Thoracic aorta (tissue), 2 donors: ENCODE results near the gene FBLN7. TPM values are rescaled to one million over a fixed set of nuclear protein-coding genes. Genes with fewer than 3 reads are reported as not detected.

ENCODE experiments used
- ATAC-seq: fragments of 150-250 bp; one replicate; pipeline ENCODE4 v1.8.0; 2017; ENCODE audit warnings: low read depth; ENCODE audit not compliant: insufficient number of reproducible peaks, low FRiP score
- DNase-seq: peaks from one replicate; pipeline ENCODE4 v3.0.0-alpha.2; 2020; ENCODE audit warnings: low spot score
- H3K27ac ChIP-seq, 2 donors: fragments of 200-600 bp; sonication (generic); 1 replicate in 1 of 2; 2 replicates in 1 of 2; pipeline ENCODE4 v1.5.1; 2016; ENCODE audit warnings: mild to moderate bottlenecking in 2 of 2, moderate library complexity in 2 of 2
- H3K27me3 ChIP-seq: fragments of 200-600 bp; sonication (generic); replicated peaks from 2 replicates; pipeline ENCODE4 v1.6.0; 2016; ENCODE audit warnings: mild to moderate bottlenecking; ENCODE audit not compliant: insufficient read depth
- H3K36me3 ChIP-seq: fragments of 200-600 bp; sonication (generic); one replicate; pipeline ENCODE4 v1.5.1; 2016
- H3K4me1 ChIP-seq, 2 donors: fragments of 200-600 bp; sonication (generic); 1 replicate in 1 of 2; 2 replicates in 1 of 2; pipeline versions ENCODE4 v1.5.1 to v1.6.0; 2016; ENCODE audit warnings: low read depth in 2 of 2, mild to moderate bottlenecking in 1 of 2; ENCODE audit not compliant: control insufficient read depth in 1 of 2
- H3K4me3 ChIP-seq: fragments of 200-600 bp; sonication (generic); 2 replicates; pipeline ENCODE4 v1.5.1; 2016; ENCODE audit warnings: mild to moderate bottlenecking
- H3K9me3 ChIP-seq: fragments of 200-600 bp; sonication (generic); 2 replicates; pipeline ENCODE4 v1.5.1; 2016
- total RNA-seq, 2 donors: library from RNA; depleted of rRNA; stranded (reverse); fragments of >200 nt; gene quantifications; one replicate each; pipeline versions ENCODE4 v1.1.0 to v1.2.3, GENCODE V29; 2016
- TF ChIP-seq, protein P1 (sequence below): fragments of 200-600 bp; sonication (generic); IDR thresholded peaks from one replicate; pipeline ENCODE4 v1.5.1; 2019; ENCODE audit warnings: antibody characterized with exemption

The FBLN7 gene
- total RNA-seq, 2 donors from 2014 or later = 5.1 to 15.6 TPM

DNA sequence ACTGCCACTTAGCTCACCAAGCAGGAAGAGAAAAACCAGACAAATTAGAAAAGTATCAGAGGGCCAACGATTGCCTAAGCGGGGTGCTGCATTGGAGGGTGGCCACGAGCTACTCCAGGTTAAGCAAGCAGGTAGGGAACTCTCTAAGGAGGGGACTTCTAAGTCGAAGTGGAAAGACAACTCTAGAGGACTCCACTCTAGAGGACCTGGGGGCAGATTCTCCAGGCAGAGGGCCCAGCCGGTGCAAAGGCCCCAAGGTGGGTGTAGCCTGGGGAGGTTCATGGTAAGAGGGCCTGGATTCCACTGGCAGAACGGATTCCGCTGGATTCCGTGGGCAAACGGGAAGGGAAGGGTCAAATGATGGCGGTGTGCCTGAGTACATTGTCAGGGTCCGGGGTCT lies 12.7 kb downstream of the FBLN7 start:
- ATAC-seq = no peak
- DNase-seq = no peak
- TF ChIP-seq, protein P1, sequence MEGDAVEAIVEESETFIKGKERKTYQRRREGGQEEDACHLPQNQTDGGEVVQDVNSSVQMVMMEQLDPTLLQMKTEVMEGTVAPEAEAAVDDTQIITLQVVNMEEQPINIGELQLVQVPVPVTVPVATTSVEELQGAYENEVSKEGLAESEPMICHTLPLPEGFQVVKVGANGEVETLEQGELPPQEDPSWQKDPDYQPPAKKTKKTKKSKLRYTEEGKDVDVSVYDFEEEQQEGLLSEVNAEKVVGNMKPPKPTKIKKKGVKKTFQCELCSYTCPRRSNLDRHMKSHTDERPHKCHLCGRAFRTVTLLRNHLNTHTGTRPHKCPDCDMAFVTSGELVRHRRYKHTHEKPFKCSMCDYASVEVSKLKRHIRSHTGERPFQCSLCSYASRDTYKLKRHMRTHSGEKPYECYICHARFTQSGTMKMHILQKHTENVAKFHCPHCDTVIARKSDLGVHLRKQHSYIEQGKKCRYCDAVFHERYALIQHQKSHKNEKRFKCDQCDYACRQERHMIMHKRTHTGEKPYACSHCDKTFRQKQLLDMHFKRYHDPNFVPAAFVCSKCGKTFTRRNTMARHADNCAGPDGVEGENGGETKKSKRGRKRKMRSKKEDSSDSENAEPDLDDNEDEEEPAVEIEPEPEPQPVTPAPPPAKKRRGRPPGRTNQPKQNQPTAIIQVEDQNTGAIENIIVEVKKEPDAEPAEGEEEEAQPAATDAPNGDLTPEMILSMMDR = no peak
- no peaks in the 10 kb centered on the region for H3K9me3 ChIP-seq
- no peak overlapping the region for H3K4me3 ChIP-seq
- no peak overlapping the region for H3K27ac ChIP-seq
- no peaks in the 10 kb centered on the region for H3K36me3 ChIP-seq
- H3K4me1 ChIP-seq = no peaks in the 10 kb centered on the region
- H3K27me3 ChIP-seq = no peaks in the 10 kb centered on the region

DNA sequence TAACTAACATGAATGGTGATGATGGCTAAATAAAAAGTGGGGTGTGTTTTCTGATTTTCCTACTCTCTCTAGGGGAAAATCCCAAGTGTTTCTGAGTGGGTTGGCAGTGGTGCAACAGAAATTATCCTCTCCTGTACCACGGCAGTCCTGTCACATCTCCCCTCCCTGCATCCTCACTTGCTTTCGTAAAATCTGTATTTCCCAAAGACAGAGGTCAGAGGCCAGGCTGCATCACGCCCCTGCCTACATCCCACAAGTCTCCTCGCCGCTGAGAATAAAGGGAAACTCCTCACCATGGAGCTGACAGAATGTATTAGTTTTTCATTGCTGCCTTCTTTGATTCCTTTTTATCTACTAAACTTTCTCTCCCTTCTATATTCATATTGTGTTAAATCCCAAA lies 13.1 kb downstream of the FBLN7 start:
- DNase-seq (no peak), ATAC-seq (no peak)
- Histone ChIP-seq H3K4me3 (no peak overlapping the region), H3K4me1 (no peaks in the 10 kb centered on the region), H3K27me3 (no peaks in the 10 kb centered on the region), H3K36me3 (no peaks in the 10 kb centered on the region), H3K27ac (no peak overlapping the region), H3K9me3 (no peaks in the 10 kb centered on the region)
- TF ChIP-seq, protein P1 = no peak

DNA sequence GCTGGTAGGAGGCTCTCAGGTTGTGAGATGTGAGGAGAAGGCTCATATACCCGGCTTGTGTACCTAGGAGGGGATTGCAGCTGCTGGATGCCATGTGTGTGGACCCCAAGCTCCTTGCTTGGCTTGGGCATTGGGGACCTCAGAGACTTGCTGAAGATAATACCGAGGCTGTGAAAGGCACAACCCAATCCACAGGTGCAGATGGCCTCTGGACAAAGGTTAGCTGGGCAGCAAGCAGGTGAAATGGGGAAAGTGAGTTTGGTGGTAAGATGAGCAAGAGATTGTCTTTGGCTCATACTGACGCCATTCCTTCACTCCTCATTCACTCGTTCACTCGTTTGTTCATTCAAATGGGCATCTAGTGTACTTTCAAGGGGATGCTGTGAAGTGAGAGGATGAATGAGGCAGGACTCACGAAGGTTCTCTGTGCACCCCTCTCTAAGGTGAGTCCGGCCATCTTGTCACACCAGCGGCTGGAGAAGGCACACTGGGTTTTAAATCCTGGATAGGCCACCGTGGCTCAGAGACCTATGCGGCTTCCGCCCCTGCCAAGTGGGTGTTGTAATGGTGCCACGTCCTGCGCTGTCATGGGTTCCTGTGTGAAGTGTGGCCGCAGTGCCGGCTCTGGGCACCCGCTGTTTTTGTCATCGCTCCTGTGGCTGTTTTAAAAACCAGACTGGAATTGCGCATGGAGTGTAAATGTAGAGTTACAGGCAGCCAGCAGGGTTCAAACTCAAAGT lies 13.7 kb downstream of the FBLN7 start:
- H3K9me3 ChIP-seq = no peaks in the 10 kb centered on the region
- H3K27me3 ChIP-seq = no peaks in the 10 kb centered on the region
- no peak overlapping the region for H3K4me3 ChIP-seq
- no peak for DNase-seq
- TF ChIP-seq, protein P1 = no peak
- no peaks in the 10 kb centered on the region for H3K4me1 ChIP-seq
- no peaks in the 10 kb centered on the region for H3K36me3 ChIP-seq
- no peak for ATAC-seq
- no peak overlapping the region for H3K27ac ChIP-seq

DNA sequence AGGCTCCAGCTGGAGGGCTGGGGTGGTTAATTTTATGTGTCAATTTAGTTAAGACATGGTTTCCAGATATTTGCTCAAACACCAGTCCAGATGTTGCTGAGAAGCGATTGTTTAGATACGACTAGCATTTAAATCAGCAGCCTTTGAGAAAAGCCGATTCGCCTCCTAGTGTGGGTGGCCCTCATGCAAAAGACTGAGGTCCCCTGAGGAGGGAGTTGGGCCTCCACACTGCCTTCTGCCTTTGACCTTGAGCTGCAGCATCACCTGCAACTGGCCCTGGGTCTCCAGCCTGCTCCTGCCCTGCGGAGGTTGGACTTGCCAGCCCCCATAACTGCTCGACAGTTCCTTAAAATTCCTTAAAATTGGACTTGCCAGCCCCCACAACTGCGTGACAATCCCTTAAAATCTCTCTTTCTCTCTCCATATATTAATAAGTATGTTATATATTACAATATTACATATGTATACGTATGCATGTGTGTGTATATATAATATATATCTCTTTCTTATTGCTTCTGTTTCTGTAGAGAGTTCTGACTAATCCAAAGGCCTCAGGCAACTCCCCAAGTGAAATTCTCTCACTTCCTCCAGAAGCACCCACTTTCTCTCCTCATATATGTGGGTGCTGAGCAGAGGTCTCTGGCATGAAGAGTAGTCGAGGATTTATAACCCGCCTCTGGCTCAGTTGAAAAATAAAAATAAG lies 14.4 kb downstream of the FBLN7 start:
- Histone ChIP-seq H3K36me3 (no peaks in the 10 kb centered on the region), H3K27me3 (no peaks in the 10 kb centered on the region), H3K4me3 (no peak overlapping the region), H3K4me1 (no peaks in the 10 kb centered on the region), H3K27ac (no peak overlapping the region), H3K9me3 (no peaks in the 10 kb centered on the region)
- DNase-seq (no peak), ATAC-seq (no peak)
- TF ChIP-seq, protein P1 = no peak

DNA sequence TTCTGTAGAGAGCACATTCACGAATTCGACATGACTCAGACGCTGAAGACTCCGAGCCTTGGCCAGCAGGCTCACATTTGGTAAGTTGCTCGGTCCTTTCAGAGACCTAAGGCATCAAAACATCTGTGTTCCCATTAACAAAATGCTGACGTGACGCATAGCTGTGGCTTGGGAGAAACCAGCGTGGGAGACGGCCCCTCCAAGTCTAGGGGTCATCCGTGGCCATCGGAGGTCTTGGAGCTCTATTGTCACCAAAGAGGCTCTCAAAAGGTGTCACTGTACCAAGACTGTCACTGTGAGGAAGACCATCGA lies 14.9 kb downstream of the FBLN7 start:
- Histone ChIP-seq H3K27me3 (no peaks in the 10 kb centered on the region), H3K4me1 (no peaks in the 10 kb centered on the region), H3K9me3 (no peaks in the 10 kb centered on the region), H3K36me3 (no peaks in the 10 kb centered on the region), H3K4me3 (no peak overlapping the region), H3K27ac (no peak overlapping the region)
- TF ChIP-seq, protein P1 = no peak
- DNase-seq = no peak
- no peak for ATAC-seq
